GM19025 (cell line): ENCODE data around the gene REG4.
"Not testable (repeated sequence)": the region's sequence is repeated elsewhere in the genome, so short reads cannot be mapped to it uniquely, and the experiment has no call there.

Experiments used
- ATAC-seq: cut with Tn5 transposase; IDR thresholded peaks from one replicate; pipeline ENCODE4 v1.9.1; 2021; ENCODE audit warnings: mild to moderate bottlenecking, low read depth, moderate library complexity; ENCODE audit not compliant: unreplicated experiment

Gene REG4

DNA sequence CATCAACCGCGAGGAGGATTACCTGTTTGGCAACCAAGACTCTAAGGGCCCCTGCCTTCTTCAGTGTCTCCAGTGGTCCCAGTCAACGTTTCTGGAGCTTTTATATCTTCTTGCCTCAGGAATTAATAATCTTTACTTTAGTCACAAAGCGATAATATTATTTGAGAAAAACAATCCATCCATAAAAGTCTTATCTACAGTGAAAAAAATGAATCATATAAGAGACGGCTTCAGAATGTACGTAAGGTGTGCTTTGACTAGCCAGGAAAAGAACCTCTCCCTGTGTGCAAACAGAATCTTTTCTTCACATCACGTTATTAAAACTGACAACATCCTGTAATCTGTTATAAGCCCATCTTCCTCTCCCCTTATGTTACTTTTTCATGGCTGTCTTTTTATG lies at the start of gene REG4:
TSS of gene REG4 (minus strand) at position 74 of the 400 bp plus-strand sequence. CDS start 2,691 bp downstream, outside the sequence.
- no peak for ATAC-seq

DNA sequence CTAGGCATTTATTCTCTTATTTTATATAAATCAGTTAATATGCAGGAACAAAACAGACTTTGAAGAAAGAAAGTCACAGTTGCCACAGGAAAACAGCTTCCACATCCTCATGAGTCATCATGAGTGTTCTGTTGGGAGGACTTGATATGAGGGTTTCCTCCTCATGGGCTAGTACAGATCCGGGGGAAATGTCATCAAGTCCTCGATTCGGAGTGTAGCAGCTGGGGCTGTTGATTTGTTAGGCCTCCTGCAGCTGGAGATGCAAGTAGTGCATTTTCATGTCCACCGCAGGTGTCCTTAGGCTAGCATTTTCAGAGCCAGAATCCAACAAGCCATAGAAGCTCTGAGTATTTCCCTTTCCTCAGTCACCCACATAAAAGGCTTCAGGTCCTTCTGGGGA lies 48.4 kb upstream of the REG4 start:
- ATAC-seq = no peak

DNA sequence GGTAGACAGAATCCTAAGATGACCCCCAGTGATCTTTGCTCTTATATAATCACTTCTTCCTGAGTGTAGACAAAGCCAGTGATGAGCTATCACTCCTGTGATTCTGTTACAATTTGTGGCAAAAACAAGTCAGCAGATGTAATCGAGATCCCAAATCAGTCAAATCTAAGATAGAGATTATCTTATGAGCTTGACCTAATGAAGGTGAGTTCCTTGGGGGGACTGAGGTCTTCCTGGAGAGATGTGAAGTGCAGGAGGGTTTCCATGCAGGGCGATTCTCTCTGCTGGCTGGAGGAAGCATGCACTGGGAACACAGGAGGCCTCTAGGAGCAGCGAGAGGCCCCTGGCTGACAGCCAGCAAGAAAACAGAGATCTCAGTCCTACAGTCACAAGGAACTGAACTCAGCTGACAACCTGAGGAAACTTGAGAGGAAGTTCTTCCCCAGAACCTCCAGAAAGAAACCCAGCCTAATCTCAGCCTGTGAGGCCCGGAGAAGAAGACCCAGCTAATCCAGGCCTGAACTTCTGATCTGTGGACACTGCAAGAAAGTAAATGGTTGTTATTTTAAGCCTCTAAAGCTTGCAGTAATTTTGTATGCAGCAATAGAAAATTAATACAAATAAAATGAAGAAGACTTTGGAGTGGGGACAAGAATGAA lies 47.4 kb upstream of the REG4 start:
- ATAC-seq = not testable (repeated sequence)

DNA sequence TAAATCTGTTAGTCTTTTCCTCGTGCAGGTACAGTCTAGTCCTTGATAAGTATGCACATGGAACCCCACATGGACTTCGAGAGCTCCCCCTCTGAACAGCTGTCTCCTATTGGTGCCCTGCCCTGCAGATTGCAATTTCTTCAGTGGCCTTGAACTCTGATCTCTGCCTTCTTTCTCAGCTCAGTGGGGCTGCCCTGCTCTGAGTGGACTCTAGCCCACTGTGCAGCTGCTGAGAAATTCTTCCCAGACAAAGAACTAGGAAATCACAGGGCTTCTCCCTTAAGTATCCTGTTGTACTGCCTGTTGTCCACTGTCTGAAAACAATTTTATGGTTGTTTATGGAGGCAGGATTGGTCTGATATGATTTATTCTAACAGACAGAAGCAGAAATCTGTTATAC lies 46.9 kb upstream of the REG4 start:
- no peak for ATAC-seq

DNA sequence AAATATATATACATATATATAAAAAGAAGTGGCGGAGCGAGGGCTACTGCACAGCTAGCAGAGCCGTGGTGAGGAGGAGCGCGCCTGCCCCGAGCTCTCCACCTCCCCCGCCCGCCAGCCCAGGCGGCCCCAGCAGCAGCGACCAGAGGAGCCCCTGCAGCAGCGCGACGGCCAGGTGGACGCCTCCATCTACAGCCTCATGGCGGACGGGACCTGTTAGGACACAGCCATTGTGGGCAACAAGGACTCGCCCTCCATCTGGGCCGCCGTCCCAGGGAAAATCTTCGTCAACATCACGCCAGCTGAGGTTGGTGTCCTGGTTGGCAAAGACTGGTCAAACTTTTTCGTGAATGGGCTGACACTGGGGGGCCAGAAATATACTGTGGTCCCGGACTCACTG lies 41.9 kb upstream of the REG4 start:
- no peak for ATAC-seq

DNA sequence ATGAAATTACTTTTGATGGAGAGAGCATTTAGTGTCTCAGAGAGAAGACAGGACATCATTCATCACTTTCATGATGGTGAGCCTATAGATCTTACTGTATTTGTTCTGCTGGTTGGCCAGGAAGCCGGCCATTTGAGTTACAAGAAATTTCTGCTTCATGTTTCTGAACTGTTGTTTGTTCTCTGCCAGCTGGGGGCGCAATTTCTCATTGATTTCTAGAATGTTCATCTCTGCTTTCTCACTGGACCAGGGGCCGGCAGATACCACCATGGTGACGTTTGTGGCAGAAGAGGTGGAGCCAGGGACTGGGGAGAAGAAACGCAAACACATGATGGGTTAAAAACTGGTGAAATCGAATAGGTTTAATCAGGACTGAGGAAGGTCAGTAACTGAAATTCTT lies 32.9 kb upstream of the REG4 start:
- not testable (repeated sequence) for ATAC-seq

DNA sequence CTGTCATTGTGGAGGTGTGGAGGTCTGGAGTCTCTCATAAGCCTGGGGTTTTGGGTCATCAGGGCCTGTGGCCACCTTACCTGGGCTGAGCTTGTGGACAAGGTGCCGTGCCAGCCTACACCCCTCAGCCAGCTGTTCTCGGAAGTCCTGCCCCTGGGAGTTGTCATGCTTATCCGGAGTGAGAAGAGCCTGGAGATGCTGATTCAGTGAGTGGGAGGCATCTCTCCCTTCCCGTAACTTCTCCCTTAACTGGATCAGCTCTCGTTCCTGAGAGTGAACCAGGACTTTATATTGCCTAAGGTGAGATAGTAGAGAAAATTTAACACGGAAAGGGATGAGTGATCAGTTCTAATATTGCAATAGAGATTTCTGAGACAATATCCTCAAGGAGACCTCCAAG lies 30.0 kb upstream of the REG4 start:
- ATAC-seq = no peak

DNA sequence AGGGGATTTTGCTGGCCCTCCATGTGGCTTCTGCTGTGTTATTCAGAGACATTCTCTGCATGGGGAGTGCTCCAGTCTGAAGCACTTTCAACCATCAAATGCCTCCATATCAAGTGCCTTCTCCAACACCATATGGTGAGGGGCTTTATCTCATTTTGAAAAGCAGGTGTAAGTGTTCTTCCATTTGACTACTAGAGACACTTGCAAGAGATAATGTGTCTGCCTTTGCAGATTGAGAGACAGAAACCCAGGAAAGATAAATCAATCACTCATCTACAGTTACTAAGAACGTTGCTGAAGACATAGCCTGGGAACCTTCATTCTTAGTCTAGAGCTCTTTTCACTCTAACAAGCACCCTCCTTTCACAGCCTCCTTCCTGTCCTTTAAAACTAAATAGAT lies 29.5 kb upstream of the REG4 start:
- ATAC-seq = no peak

DNA sequence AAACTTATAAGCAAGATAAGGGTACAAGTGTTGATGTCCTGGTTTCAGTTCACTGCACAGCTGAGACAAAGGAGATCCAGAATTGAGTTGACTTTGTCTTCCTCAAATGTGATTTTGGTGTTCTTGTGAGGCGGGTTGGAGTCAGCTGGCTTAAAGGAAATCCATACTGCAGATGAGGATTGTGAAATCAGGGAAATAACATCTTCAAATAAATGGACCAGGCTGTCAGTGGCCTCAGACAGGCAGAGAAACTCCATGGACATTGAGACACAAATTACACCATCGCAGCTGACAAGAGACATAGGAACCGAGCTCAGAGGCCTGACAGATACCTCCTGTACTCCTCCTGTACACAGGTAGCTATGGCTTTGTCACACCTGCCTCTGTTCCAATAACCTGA lies 27.0 kb upstream of the REG4 start:
- ATAC-seq = no peak

DNA sequence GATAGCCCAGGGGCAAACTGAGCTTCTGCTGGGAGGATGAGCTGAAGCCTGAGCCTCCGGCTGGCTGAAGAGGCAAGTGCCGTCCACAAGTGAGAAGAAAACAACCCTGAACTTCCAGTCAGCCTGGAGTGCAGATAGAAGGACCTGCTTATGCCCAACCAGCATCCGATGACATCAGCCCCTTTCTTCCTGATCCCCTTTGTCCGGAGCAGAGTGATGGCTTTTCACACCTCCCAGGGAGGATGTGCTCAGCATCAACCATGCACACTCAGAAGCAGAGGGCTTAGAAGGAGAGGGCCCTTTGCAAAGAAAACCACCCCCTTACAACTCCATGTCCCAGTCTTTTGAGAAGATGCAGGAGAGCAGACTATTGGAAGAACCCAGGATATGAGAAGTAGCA lies 23.7 kb upstream of the REG4 start:
- ATAC-seq = no peak

DNA sequence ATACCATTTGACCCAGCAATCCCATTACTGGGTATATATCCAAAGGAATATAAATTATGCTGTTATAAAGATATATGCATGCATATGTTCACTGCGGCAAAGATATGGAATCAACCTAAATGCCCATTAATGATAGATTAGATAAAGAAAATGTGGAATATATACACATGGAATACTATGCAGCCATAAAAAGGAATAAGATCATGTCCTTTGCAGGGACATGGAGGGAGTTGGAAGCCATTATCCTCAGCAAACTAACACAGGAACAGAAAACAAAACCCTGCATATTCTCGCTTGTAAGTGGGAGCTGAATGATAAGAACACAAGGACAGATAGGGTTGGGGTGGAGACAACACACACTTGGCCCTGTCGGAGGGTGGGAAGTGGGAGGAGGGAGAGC lies 19.8 kb upstream of the REG4 start:
- ATAC-seq = no peak

DNA sequence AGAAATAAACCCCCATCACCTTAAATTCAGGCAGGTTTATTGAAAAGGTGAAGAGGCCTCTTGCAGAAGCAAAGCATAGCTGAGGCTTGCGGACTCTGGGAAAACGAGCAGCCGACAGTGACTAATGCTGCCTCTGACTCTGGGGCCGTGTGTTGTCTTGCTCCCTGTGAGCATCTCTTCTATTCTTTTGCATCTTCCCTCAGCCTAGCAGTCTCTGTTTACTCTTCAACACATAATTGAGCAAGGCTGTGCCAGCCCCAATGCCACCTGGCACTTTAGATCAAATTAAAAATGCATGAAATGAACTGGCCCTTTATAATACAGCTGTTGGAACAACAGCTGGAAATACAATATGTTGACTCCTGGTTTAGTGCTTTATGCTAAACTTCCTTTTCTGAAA lies 18.4 kb upstream of the REG4 start:
- no peak for ATAC-seq

DNA sequence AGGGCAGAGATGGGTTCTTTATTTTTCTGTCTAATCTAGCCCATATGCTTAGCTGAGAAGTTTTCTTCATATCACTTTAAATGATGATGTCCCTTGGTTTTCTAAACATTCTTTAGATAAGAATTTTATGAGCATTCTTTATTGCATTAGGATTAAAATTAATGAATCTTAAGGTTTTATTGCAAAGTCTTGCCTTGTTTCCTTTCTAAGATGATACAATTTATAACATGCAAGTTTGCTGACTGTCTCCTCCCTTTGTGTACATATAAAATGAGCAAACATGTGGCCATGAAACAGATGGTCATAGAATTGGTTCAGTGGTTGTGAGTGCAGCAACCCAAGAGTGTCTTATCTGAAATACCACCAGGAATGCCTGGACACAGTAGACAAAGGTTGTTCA lies 17.7 kb upstream of the REG4 start:
- ATAC-seq = not testable (repeated sequence)

DNA sequence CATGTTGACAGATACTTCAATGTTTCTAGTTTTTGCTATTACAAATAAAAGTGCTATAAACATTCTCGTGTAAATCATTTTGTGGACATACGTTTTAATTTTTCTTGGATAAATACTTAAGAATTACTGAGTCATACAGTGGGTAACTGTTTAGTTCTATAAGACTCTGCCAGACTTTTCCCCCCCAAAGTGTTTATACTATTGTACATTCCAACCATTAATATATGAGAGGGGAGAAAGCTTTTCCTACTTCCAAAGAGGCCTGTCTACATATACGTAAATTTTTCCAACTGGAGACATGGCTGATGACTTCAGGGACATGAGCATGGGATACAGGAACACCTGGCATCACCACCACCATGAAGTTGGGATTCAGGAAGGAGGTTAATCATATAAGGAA lies 17.0 kb upstream of the REG4 start:
- ATAC-seq = no peak

DNA sequence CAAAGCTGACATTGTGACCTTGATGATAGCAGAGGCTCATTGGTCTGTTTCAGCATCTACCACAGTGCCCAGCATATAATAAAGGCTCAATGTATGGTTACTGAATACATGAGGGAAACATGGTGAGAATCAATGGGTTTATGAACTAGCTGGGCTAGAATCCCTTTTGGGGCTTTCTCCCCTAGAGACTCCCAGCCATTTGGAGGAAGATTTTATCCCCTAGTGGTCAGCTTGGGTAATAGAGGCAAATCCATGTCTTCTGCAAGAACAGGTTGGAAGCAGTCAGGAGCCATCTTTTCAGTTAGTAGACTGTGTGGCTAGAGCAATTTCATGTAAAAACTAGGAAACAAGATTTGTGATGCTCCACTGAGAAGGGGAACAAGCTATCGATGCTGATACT lies 15.8 kb upstream of the REG4 start:
- no peak for ATAC-seq

DNA sequence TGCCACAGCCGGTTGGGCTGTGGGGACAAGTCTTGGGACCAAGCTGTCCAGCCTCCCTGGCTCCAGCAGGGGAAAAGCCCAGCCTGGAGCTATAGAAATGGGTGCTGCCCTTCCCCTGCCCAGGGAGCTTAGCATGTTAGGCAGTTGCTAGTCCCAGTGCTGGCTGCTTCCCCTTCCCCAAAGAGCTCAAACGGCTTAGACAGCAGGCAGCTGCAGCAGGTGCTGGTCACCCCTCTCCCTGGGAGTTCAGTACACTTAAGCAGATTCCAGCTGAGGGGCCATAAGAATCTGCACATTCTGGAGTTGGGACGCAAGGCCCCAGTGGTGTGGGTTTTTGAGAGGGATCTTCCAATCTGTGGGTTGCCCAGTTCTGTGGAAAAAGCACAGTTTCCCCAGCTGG lies 11.1 kb upstream of the REG4 start:
- ATAC-seq = no peak

DNA sequence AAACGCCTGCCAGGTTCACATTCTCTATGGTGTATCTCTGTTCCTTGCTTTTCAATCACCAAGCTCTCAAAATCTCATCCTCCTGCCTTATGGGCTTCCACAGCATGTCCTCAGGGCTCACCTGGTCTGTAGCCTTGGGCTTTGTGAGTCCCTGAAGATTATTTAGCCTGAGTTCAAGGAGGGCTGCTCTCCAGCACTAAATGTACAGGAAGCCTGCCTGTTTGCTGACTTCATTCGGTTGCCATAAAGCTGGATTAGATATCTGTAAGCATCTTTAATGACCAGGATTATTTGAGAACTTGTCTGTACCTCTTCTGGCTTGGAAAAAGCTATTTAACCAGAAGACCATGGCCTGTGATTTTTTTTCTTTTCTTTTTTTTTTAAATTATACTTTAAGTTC lies 6.9 kb upstream of the REG4 start:
- ATAC-seq = no peak

DNA sequence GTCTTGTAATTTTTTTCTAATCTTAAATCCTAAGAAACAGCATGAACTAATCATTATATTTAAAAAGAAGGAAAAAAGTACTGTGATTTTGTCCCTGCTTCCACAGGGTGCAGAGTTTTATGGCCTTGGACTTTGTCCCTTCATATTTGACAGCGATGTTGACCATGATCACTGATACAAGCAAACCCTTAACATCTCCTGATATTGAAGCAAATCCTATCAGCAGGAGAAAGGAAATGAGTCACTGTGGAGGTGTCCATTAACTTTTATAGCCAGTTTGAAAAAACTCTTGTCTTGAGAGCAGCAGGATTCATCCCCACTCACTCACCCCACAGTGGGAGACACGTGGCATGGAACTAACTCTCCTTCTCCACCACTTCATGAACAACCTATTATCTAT lies 5.1 kb upstream of the REG4 start:
- ATAC-seq = no peak

DNA sequence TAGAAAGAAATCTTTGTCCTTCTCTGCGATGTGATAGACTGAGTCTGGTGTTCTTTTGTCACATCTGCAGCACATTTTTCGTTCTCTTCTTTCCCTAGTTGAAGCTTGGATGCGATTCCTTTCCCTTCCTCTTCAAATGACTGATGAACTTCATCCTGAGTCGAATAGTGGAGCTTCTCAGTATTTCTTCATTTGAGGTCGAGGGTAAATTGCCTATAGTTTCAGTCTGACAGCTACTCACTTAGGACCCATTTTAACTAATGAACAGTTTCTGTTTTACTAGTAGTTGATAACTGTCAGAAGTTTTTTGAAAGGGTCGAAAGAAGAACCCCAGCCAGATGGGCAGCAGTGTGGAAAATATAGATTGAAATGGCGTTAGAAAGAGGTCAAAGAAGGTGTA lies 4.7 kb upstream of the REG4 start:
- ATAC-seq = no peak

DNA sequence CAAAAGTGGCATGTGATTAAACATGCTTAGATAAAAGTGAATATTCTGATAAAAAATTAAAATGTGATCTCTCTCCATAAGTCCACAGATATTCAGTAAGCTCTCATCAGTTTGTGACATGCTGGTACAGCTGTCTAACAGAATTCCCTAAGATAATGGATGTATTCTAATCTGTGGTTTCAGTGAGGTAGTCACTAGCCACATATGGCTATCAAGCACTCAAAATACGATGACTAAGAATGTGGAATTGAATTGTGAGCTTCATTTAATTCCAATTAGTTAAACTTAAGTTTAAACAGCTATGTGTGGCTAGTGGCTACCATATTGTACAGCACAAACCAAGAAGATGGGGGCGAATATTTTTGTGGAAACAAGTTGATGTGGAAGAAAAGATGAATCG lies 4.1 kb upstream of the REG4 start:
- no peak for ATAC-seq

DNA sequence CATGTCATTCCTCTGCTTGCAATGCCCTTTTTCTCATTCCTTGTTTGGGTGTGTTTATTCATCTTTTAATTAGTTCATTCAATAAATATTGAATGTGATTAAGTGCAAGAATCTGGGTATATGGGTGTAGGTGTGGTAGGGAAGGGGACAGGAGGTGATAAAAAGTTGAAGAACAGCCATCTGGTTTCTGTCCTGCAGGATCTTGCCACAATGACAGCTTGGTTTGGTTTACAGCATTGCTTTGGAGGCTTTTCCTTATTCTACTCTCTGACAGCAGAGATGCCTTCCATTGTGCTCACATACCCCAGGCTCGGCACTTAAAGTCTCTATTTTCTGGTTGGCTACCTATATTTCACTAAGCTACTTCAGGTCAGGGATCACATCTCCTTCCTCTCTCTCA lies 3.0 kb upstream of the REG4 start:
- no peak for ATAC-seq

DNA sequence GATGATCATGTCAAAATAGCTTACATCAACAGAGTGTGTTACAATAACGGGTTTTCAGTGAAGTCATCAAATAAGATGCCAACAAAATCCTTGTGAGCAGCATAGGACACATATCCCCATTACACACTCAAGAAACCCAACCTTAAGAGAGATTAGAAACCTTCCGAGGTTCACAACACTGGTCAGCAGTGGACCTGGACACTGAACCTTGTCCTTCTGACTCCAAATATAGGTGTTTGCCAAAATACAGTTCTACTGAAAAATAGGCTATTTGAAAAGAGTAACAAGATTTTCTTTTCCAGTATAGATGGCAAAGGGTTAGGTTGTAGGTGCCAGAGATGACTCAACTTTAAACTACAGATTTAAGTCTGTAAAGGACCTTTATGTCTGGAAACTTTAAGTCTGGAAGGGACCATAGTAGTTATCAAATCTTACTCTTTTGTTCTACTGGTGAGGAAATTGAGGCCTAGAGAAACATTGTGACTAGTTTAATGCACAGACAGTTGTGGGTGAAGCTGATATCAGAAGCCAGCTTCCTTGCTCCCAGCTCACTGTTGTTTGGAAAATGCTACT lies 811 bp upstream of the REG4 start:
- no peak for ATAC-seq
